Hepatocyte (in vitro differentiated cells): ENCODE measurements around the gene ZNF804A.

Source experiments
- CTCF ChIP-seq: fragments of 200-600 bp; sonication (generic); IDR thresholded peaks from 2 replicates; pipeline ENCODE4 v1.5.1; 2016; ENCODE audit warnings: antibody characterized with exemption, mild to moderate bottlenecking; ENCODE audit not compliant: poor library complexity
- EZH2phosphoT487 ChIP-seq: fragments of 200-600 bp; sonication (generic); IDR thresholded peaks from one replicate; pipeline ENCODE4 v1.6.1; 2018; ENCODE audit warnings: antibody characterized with exemption, mild to moderate bottlenecking, low read depth, moderate library complexity; ENCODE audit not compliant: unreplicated experiment, severe bottlenecking

GRCh38 chr2:184735611-184736010 is 137.3 kb downstream of the ZNF804A start:
- TF ChIP-seq CTCF (no peak), EZH2phosphoT487 (no peak)
